HG03097 (cell line): ENCODE measurements around the gene SMYD3.
"Not testable (repeated sequence)": the region's sequence is repeated elsewhere in the genome, so short reads cannot be mapped to it uniquely, and the experiment has no call there.

Experiments
- ATAC-seq: cut with Tn5 transposase; IDR thresholded peaks from one replicate; pipeline ENCODE4 v1.9.1; 2021; ENCODE audit not compliant: unreplicated experiment, low FRiP score

SMYD3 gene

DNA sequence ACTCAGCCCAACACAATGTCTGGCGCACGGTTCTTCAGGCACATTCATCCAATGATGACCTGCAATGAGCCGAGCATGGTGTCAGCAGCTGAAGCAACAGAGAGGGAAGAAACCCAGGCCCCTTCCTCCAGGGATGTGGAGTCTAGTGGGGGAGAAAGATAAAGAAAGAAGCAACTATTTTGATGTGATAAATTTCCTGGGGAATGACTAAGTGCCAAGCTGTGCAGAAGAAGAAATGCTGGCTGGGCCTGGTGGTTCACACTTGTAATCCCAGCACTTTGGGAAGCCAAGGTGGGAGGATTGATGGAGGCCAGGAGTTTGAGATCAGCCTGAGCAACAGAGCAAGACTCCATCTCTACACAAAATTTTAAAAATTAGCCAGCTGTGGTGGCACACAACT, 790.5 kb downstream of the SMYD3 start:
- ATAC-seq, result no peak

DNA sequence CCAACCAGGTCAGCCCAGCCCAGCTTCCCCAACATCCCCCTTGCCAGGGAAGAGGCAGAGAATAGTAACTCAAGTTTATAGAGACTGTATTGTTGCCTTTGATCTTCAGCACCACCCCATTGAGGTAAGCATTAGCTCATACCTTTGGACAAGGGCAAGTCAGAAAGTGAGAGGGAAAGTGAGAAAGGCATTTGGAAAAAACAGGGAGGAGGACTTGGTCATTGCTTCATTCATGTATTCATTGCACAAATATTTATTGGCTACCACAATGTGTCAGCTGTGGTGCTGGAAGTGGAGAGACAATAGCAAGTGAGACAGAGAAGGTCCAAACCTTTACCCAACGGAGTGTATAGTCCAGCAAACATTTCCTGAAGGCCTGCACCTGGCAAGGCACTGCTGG, 791.1 kb downstream of the SMYD3 start:
- no peak for ATAC-seq

DNA sequence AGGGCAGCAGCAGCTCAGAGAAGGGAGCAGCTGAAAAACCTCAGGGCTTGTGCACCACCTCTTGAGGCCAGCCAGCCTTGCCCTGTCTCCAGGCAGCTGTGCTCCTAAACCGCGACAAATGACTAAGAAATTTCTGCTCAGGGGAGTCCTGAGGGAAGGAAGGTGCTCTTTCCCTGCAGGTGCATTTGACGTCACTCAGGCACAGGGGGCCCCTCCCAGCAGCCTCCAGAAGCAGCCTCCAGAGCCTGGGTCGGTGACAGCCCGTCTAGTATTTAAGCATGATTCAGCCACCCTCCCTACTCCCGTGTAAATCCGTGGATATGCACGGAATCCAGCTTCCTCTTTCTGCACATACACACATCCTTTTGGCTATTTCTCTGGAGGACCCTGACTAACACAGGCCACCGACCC, 791.8 kb downstream of the SMYD3 start:
- ATAC-seq, result no peak

DNA sequence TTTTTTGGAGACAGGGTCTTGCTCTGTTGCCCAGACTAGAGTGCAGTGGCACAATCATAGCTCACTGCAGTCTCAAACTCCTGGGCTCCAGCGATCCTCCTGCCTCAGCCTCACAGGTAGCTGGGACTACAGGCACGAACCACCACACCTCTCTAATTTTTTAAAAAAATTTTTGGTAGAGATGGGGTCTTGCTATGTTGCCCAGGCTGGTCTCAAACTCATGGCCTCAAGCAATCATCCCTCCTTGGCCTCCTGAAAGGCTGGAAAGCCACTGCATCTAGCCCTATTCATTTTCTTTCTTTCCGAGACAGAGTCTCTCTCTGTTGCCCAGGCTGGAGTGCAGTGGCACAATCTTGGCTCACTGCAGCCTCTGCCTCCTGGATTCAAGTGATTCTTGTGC, 793.1 kb downstream of the SMYD3 start:
- not testable (repeated sequence) for ATAC-seq

DNA sequence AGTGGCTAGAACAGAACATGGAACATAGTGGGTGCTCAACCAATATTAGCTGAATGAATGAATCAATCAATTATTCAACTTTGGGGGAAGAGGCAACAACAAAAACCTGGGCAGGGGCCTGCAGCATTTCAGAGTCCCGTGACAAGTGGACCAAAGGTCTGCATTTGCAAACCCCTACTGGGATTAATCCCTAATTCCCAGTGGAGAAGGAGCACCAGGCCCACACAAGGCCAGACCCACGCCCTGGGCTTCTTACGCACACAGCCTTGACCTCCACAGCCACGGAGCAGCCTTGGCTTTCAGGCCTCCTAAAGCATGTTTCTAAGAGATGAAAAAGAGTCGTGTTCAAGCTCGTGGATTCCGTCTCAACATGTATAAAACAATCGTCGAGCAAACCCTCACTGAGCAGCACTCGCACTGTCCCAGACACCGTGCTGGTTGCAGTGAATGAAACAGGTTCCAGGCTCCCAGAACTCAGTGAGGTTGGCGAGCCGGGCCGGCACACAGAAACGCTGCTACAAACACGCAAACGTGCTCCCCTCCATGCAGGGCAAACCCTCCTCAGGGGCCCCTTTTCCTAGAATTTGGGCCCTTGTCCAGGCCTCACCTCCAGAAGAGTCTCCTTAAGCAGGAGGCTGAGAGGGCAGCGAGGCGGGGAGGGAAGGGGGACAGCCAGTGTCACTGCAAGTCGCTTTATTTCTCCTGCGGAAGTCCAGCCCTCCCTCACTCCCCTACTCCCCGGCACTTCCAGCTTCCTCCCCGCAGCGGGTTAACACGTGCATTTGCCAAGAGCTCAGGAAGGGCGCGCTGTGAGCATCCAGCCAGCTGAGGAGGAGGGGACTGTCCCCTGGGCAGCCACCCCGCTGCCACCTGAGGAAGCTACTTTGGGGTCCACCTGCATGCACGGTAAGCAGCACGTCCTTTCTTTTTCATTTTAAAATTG, 795.8 kb downstream of the SMYD3 start:
- ATAC-seq, result no peak

DNA sequence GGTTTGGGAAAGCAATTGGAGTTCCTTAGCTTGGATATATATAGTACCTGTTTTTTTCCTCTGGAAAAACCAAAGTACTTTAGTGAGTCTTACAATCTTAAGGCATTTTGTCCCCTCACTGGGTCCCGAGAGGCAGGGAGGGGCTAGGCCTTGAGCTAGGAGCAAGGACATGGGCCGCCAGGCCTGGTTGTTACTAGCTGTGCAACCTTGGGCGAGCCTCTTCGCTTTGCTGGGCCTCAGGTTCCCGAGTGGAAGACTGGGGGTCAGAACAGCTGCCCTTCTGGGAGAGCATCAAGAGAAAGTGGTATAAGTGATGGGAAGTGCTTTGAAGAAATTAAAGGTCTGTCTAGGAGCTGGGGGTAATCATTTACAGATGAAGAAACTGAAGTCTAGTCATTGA, 799.1 kb downstream of the SMYD3 start:
- ATAC-seq, result no peak

DNA sequence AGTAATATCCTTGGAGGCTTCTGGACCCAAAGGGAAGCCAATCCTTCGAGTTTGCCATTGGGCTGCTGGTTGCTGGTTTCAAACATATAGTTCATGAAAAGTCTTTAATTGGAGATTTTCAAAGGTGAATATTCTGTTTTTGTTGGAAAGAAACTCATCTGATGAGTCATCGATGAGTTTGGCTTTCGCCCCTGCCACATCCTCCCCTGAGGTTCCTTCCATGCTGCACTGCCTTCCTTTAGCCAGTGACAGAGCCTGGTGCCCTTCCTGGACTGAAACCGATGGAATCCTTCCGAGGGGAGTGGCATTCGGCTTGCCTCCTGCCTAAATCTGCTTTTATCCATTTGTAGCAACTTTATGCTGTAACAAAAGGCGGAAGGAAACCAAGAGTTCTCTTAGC, 802.3 kb downstream of the SMYD3 start:
- no peak for ATAC-seq

DNA sequence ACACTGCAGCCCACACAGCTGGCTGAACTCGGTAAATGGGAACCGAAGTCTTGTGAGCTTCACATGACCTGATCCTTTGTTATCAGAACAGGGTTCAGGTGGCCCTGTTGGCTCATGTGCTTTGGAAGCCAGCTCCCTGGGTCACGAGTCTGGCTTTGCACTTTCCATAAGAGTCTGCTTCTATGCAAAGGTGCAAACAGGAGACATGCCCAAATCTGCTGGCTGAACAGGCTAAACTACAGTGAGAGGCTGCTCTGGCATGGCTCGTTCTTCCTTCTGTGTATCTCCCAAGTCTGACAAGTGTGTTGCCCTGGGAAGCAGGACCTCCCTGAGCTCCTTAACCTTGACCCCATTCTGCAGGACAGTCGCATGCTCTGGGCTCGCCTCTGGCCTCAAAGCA, 802.7 kb downstream of the SMYD3 start:
- ATAC-seq, result no peak

DNA sequence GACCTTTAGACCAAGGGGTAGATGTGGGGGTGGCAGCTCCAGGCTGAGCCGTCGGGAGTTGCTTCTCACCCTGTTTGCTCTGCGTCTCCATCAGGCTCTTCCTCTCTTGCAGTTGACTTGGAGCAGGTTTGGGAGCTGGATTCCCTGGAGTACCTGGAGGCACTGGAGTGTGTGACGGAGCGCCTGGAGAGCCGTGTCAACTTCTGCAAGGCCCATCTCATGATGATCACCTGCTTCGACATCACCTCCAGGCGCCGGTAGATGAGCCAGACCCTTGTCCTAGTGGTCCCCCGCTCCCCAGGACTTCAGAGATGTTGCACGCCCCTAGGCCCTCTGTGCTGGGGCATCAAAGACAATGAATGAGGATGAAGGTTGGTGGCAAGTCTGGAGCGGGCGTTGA, 804.7 kb downstream of the SMYD3 start:
- ATAC-seq, result no peak

DNA sequence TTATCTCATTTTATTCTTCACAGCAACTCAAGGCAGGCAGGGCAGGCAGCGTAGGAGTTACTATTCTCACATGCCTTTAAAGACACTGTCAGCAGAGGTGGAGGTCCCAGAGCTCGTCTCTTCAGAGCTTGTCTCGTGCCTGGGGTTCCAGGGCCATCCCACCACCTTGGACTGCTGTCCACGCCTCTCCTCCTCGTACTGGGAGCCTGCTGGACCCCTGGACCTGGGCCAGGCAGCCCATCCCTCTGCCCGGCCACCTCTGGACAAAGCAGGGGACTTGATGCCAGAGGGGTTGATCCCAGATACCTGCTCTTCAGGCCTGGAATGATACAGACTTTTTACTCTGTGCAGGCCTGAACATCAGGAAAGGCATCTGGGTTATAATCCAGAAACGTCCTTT, 805.4 kb downstream of the SMYD3 start:
- ATAC-seq, result no peak

DNA sequence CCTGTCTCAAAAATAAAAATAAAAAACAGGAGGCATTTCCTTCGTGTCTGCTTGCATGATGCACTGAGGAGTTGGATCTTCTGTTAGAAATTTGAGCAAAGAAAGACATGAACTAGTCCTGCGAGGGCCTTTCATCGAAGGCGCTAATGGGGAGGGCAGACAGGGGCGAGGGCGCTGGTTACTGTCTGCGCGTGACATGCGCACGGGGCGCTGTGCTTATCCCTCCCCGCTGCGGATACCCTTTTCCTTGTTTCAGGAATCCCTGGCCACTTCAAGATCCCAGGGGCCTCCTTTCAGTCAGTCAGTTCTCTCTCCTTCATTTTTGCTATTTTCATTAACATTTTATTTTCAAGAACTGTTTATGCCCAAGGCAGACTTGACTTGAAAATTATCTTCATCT, 806.4 kb downstream of the SMYD3 start:
- no peak for ATAC-seq
